ENCODE data around the gene SLC35E2B.

The SLC35E2B gene

GRCh38 chr1:1627829-1628753 lies 64.5 kb downstream of the SLC35E2B start:
- H3K27me3 ChIP-seq (ENCODE audit: insufficient read depth, low read length): peaks cover 7% of the 10 kb centered on the region; the same call in 1 of the 2 replicates
- H3K27ac ChIP-seq (ENCODE audit: low read depth, low read length): no peak overlapping the region
- H3K4me1 ChIP-seq (ENCODE audit: control insufficient read depth, insufficient read depth, low read length, unreplicated experiment): no peaks in the 10 kb centered on the region
- H3K79me2 ChIP-seq (ENCODE audit: control insufficient read depth, insufficient read depth, low read length, unreplicated experiment): no peaks in the 10 kb centered on the region
- H2AFZ ChIP-seq (ENCODE audit: low read length, unreplicated experiment): no peak overlapping the region
- no peak overlapping the region for H3K4me3 ChIP-seq (ENCODE audit: low read depth, low read length)
- no peaks in the 10 kb centered on the region for H3K36me3 ChIP-seq (ENCODE audit: insufficient read depth, low read length)

- Histone ChIP-seq H3K27me3 (ENCODE audit: insufficient read depth, low read length) (peaks cover 7% of the 10 kb centered on the region; the same call in 1 of the 2 replicates), H3K36me3 (ENCODE audit: insufficient read depth, low read length) (no peaks in the 10 kb centered on the region), H2AFZ (ENCODE audit: low read length, unreplicated experiment) (no peak overlapping the region), H3K4me3 (ENCODE audit: low read depth, low read length) (no peak overlapping the region), H3K79me2 (ENCODE audit: control insufficient read depth, insufficient read depth, low read length, unreplicated experiment) (no peaks in the 10 kb centered on the region), H3K27ac (ENCODE audit: low read depth, low read length) (no peak overlapping the region), H3K4me1 (ENCODE audit: control insufficient read depth, insufficient read depth, low read length, unreplicated experiment) (no peaks in the 10 kb centered on the region)
Measured at GRCh38 chr1:1627261-1627828, 65.2 kb downstream of the SLC35E2B start.

GRCh38 chr1:1626207-1627141 lies 66.1 kb downstream of the SLC35E2B start:
- H3K4me1 ChIP-seq (ENCODE audit: control insufficient read depth, insufficient read depth, low read length, unreplicated experiment): no peaks in the 10 kb centered on the region
- no peaks in the 10 kb centered on the region for H3K36me3 ChIP-seq (ENCODE audit: insufficient read depth, low read length)
- no peaks in the 10 kb centered on the region for H3K27me3 ChIP-seq (ENCODE audit: insufficient read depth, low read length)
- H2AFZ ChIP-seq (ENCODE audit: low read length, unreplicated experiment): no peak overlapping the region
- H3K27ac ChIP-seq (ENCODE audit: low read depth, low read length): no peak overlapping the region
- H3K4me3 ChIP-seq (ENCODE audit: low read depth, low read length): no peak overlapping the region
- H3K79me2 ChIP-seq (ENCODE audit: control insufficient read depth, insufficient read depth, low read length, unreplicated experiment): no peaks in the 10 kb centered on the region

GRCh38 chr1:1625824-1626206 lies 66.8 kb downstream of the SLC35E2B start:
- H3K4me1 ChIP-seq (ENCODE audit: control insufficient read depth, insufficient read depth, low read length, unreplicated experiment): no peaks in the 10 kb centered on the region
- H3K27ac ChIP-seq (ENCODE audit: low read depth, low read length): no peak overlapping the region
- no peaks in the 10 kb centered on the region for H3K27me3 ChIP-seq (ENCODE audit: insufficient read depth, low read length)
- no peak overlapping the region for H3K4me3 ChIP-seq (ENCODE audit: low read depth, low read length)
- H3K36me3 ChIP-seq (ENCODE audit: insufficient read depth, low read length): no peaks in the 10 kb centered on the region
- no peaks in the 10 kb centered on the region for H3K79me2 ChIP-seq (ENCODE audit: control insufficient read depth, insufficient read depth, low read length, unreplicated experiment)
- H2AFZ ChIP-seq (ENCODE audit: low read length, unreplicated experiment): no peak overlapping the region

GRCh38 chr1:1625404-1625775 lies 67.2 kb downstream of the SLC35E2B start:
- H3K27me3 ChIP-seq (ENCODE audit: insufficient read depth, low read length): no peaks in the 10 kb centered on the region
- no peaks in the 10 kb centered on the region for H3K79me2 ChIP-seq (ENCODE audit: control insufficient read depth, insufficient read depth, low read length, unreplicated experiment)
- no peaks in the 10 kb centered on the region for H3K4me1 ChIP-seq (ENCODE audit: control insufficient read depth, insufficient read depth, low read length, unreplicated experiment)
- H3K27ac ChIP-seq (ENCODE audit: low read depth, low read length): no peak overlapping the region
- H3K36me3 ChIP-seq (ENCODE audit: insufficient read depth, low read length): no peaks in the 10 kb centered on the region
- H3K4me3 ChIP-seq (ENCODE audit: low read depth, low read length): no peak overlapping the region
- no peak overlapping the region for H2AFZ ChIP-seq (ENCODE audit: low read length, unreplicated experiment)

- no peaks in the 10 kb centered on the region for H3K27me3 ChIP-seq (ENCODE audit: insufficient read depth, low read length)
- no peak overlapping the region for H3K4me3 ChIP-seq (ENCODE audit: low read depth, low read length)
- H3K36me3 ChIP-seq (ENCODE audit: insufficient read depth, low read length): no peaks in the 10 kb centered on the region
- no peaks in the 10 kb centered on the region for H3K4me1 ChIP-seq (ENCODE audit: control insufficient read depth, insufficient read depth, low read length, unreplicated experiment)
- no peak overlapping the region for H2AFZ ChIP-seq (ENCODE audit: low read length, unreplicated experiment)
- no peaks in the 10 kb centered on the region for H3K79me2 ChIP-seq (ENCODE audit: control insufficient read depth, insufficient read depth, low read length, unreplicated experiment)
- H3K27ac ChIP-seq (ENCODE audit: low read depth, low read length): no peak overlapping the region
Measured at GRCh38 chr1:1624443-1625403, 67.9 kb downstream of the SLC35E2B start.

- H3K4me1 ChIP-seq (ENCODE audit: control insufficient read depth, insufficient read depth, low read length, unreplicated experiment): no peaks in the 10 kb centered on the region
- H3K36me3 ChIP-seq (ENCODE audit: insufficient read depth, low read length): no peaks in the 10 kb centered on the region
- H3K27me3 ChIP-seq (ENCODE audit: insufficient read depth, low read length): no peaks in the 10 kb centered on the region
- no peak overlapping the region for H3K27ac ChIP-seq (ENCODE audit: low read depth, low read length)
- H3K79me2 ChIP-seq (ENCODE audit: control insufficient read depth, insufficient read depth, low read length, unreplicated experiment): no peaks in the 10 kb centered on the region
- H2AFZ ChIP-seq (ENCODE audit: low read length, unreplicated experiment): no peak overlapping the region
- H3K4me3 ChIP-seq (ENCODE audit: low read depth, low read length): no peak overlapping the region
Measured at GRCh38 chr1:1623631-1624442, 68.8 kb downstream of the SLC35E2B start.

- Histone ChIP-seq H2AFZ (ENCODE audit: low read length, unreplicated experiment) (no peak overlapping the region), H3K4me1 (ENCODE audit: control insufficient read depth, insufficient read depth, low read length, unreplicated experiment) (no peaks in the 10 kb centered on the region), H3K27ac (ENCODE audit: low read depth, low read length) (no peak overlapping the region), H3K36me3 (ENCODE audit: insufficient read depth, low read length) (no peaks in the 10 kb centered on the region), H3K4me3 (ENCODE audit: low read depth, low read length) (no peak overlapping the region), H3K79me2 (ENCODE audit: control insufficient read depth, insufficient read depth, low read length, unreplicated experiment) (no peaks in the 10 kb centered on the region), H3K27me3 (ENCODE audit: insufficient read depth, low read length) (no peaks in the 10 kb centered on the region)
Measured at GRCh38 chr1:1623181-1623630, 69.4 kb downstream of the SLC35E2B start.

- Histone ChIP-seq H3K4me3 (ENCODE audit: low read depth, low read length) (no peak overlapping the region), H3K79me2 (ENCODE audit: control insufficient read depth, insufficient read depth, low read length, unreplicated experiment) (no peaks in the 10 kb centered on the region), H3K27ac (ENCODE audit: low read depth, low read length) (no peak overlapping the region), H3K36me3 (ENCODE audit: insufficient read depth, low read length) (no peaks in the 10 kb centered on the region), H3K4me1 (ENCODE audit: control insufficient read depth, insufficient read depth, low read length, unreplicated experiment) (no peaks in the 10 kb centered on the region), H2AFZ (ENCODE audit: low read length, unreplicated experiment) (no peak overlapping the region), H3K27me3 (ENCODE audit: insufficient read depth, low read length) (no peaks in the 10 kb centered on the region)
Measured at GRCh38 chr1:1622788-1623094, 69.9 kb downstream of the SLC35E2B start.

Data from ACC112 (cell line).